Vagina (tissue), 2 donors: ENCODE data around the gene TNFAIP3.

Experiments
- POLR2A ChIP-seq, 2 donors: fragments of 450-650 bp; IDR thresholded peaks; one replicate each; pipeline ENCODE4 v1.6.1; 2017; ENCODE audit warnings: antibody characterized with exemption in 2 of 2, mild to moderate bottlenecking in 2 of 2, moderate library complexity in 2 of 2
- TF ChIP-seq, protein P1 (sequence below), 3 experiments: fragments of 450-650 bp in 2 of 3; fragments of 200-600 bp in 1 of 3; sonication (generic) in 1 of 3; IDR thresholded peaks; one replicate each; pipeline ENCODE4 v1.5.1; 2017 to 2019; ENCODE audit warnings: antibody characterized with exemption in 3 of 3, mild to moderate bottlenecking in 2 of 3, moderate library complexity in 2 of 3

DNA sequence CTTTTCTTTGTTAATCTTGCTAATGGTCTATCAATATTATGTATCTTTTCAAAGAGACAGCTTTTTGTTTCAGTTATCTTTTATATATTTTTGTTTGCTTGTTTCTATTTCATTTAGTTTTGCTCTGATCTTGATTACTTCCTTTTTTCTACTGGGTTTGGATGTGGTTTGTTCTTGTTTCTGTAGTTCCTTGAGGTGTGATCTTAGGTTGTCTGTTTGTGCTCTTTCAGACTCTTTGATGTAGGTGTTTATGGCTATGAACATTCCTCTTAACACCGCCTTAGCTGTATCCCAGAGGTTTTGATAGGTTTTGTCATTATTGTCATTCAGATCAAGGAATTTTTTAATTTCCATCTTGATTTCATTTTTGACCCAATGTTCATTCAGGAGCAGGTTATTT, 26.8 kb upstream of the TNFAIP3 start:
- TF ChIP-seq, protein P1, sequence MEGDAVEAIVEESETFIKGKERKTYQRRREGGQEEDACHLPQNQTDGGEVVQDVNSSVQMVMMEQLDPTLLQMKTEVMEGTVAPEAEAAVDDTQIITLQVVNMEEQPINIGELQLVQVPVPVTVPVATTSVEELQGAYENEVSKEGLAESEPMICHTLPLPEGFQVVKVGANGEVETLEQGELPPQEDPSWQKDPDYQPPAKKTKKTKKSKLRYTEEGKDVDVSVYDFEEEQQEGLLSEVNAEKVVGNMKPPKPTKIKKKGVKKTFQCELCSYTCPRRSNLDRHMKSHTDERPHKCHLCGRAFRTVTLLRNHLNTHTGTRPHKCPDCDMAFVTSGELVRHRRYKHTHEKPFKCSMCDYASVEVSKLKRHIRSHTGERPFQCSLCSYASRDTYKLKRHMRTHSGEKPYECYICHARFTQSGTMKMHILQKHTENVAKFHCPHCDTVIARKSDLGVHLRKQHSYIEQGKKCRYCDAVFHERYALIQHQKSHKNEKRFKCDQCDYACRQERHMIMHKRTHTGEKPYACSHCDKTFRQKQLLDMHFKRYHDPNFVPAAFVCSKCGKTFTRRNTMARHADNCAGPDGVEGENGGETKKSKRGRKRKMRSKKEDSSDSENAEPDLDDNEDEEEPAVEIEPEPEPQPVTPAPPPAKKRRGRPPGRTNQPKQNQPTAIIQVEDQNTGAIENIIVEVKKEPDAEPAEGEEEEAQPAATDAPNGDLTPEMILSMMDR (IDR thresholded peaks at IDR 0.05), result no peak
- TF ChIP-seq POLR2A (IDR thresholded peaks at IDR 0.05), result no peak
